ENCODE measurements around the gene ZBTB46.

Gene ZBTB46

GRCh38 chr20:63765902-63766301 is 65.2 kb downstream of the ZBTB46 start:
- DNase-seq = no peak

DNA sequence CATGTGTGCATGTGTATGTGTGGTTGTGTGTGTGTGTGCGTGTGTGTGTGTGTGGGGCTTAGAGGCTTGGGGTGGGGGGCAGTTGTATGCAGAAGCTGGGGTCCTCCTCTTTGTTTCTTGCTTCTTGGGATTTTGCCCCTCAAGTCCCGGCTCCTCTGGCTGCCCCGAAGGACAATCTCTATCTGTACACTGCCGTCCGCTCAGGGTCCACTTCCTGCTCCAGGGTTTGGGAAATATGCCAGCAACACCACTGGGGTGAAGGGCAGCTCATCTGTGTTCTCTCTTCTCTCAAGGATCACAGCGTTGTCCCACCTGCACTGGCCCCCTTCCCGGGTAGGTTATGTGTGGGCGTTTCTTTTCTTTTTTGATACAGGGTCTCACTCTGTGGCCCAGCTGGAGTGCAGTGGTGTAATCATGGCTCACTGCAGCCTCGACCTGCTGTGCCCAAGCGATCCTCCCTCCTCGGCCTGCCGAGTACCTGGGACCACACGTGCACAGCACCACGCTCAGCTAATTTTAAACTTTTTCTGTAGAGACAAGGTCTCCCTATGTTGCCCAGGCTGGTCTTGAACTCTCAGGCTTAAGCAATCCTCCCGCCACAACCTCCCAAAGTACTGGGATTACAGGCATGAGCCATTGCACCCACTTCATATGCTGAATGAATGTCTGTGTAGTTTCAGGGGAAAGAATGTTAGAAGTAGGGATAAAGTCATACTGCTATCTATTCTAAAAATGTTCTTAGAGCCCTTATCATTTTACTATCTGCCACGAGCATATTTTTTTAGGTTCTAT is 65.8 kb downstream of the ZBTB46 start:
- no peak for DNase-seq

DNA sequence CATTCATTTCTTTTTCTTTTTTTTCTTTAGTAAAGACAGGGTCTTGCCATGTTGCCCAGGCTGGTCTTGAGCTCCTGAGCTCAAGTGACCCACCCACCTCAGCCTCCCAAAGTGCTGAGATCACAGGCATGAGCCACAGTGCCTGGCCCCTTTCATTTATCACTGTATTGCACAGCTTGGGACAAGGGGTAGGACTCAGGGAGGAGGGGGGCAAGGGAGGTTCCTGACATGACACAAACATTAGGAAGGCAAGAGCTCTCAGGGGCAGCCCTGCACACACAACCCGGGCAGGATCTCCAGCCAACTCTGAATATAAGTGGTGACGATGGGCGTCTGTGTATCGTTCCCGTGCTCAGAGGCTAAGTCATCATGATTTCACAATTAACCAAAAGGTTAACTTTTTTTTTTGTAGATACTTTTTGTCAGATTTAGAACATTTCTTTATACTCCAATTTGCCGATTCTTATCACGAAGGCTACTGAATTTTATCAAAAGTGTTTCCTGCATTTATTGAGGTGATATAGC is 71.6 kb downstream of the ZBTB46 start:
- DNase-seq = no peak

GRCh38 chr20:63758152-63758551 is 72.9 kb downstream of the ZBTB46 start:
- no peak for DNase-seq

DNA sequence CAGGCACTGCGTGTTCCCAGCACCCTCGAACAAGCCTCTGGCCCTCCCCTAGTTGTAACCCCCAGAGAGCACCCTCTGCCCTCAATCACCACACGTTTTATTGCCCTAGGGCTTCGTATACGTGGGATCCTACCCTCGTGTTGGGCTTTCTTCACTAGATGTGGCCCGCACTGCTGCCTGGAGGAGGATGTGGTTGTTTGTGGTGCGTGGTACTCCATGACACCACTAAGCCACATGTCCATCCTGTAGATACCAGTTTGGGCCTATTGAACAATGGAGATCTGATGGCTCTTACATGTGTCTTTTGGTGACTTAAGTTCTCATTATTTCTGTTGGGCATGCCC is 74.4 kb downstream of the ZBTB46 start:
- DNase-seq = no peak

GRCh38 chr20:63755933-63756647 is 75.0 kb downstream of the ZBTB46 start:
- no peak for DNase-seq

DNA sequence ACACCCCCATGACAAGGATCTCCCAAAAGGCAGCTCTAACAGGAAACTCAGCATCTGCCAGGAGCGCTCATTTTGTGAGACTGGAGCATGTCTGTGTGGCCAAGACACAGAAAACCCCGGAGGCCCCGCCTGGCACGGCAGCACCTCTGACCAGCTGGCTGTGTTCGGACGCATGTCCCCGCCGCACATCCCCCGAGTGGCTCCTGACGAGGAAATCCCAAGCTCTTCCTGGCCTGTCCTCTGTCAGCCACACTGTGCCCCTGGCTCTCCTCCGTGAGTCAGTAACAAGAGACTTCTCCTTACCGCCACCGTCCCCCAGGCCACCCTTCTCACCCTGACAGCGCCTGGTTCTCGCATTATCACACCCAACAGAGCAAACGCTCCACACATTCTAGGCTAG is 77.1 kb downstream of the ZBTB46 start:
- no peak for DNase-seq

DNA sequence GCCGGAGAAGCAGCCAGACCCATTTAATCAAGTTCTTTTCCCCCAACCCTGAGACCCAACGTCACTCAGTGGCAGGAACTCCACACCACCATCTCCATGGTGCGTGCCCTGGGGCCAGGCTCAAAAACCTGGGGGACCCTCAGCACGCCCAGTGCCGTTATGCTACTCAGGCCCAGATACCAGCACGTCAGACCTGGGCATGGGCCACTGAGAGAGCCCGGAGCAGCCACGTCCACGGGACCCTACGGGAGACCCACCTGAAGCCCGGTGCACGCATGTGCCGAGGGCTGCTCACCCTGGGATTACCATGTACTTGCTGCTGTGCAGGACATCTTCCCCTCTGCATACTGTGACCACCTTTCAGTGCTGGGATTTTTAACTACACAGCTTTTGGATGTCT is 77.7 kb downstream of the ZBTB46 start:
- DNase-seq = no peak

DNA sequence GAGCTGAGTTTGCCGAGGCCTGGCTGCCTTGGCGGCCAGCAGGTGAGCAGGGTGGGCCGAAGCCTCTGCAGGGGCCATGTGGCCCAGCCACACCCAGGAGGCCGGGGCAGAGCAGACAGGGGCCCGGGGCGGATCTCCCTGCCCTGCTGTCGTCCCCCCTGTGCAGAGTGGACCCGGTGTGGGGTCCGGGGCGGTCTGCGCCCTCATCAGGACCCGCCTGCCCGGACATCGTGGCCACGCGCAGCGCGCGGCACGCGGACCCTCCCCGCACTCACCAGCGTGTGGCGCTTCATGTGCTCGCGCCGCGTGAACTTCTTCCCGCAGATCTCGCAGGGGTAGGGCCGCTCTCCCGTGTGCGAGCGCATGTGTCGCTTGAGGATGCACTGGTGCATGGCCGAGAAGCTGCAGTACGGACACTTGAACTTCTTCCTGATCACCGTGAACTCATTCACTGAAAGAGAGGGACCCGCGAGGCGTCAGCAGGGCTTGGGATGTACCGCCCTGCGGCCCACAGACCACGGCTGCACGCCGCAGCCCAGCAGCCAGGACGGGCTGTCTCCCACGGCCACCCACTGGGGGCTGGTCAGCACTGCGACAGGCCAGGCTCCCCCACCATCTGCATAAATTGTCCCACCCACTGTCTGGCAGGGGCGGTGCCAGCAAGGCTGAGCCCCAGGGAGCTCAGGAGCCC is 78.5 kb downstream of the ZBTB46 start:
- no peak for DNase-seq

DNA sequence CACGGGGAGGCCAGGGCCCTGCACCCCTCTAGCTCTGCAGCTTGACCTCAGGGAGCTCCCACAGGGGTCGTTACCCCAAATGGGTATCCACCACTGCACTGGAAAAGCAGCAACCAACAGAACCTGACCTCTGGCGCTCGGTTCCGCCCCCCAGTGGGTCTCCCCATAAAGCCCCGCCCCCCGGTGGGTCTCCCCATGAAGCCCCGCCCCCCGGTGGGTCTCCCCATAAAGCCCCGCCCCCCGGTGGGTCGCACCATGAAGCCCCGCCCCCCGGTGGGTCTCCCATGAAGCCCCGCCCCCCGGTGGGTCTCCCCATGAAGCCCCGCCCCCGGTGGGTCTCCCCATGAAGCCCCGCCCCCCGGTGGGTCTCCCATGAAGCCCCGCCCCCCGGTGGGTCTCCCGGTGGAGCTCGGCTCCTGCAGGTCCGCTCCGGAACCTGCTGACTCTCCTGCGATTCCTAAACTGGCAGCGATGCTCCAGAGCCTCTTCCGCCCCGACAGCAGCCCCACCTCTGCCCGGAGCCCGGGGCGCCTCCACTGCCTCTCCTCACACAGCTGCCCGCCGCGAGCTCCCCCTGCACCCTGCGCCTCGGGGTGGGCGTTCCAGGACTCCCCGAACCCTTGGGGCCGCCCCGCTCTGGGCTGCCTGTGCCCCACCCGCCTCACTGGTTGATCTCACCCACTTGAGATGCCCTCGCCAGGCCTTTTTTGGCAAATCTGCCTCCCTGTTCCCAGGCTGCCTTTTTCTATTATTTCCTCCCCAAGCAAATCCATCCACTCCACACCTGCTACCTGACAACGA is 79.4 kb downstream of the ZBTB46 start:
- no peak for DNase-seq

DNA sequence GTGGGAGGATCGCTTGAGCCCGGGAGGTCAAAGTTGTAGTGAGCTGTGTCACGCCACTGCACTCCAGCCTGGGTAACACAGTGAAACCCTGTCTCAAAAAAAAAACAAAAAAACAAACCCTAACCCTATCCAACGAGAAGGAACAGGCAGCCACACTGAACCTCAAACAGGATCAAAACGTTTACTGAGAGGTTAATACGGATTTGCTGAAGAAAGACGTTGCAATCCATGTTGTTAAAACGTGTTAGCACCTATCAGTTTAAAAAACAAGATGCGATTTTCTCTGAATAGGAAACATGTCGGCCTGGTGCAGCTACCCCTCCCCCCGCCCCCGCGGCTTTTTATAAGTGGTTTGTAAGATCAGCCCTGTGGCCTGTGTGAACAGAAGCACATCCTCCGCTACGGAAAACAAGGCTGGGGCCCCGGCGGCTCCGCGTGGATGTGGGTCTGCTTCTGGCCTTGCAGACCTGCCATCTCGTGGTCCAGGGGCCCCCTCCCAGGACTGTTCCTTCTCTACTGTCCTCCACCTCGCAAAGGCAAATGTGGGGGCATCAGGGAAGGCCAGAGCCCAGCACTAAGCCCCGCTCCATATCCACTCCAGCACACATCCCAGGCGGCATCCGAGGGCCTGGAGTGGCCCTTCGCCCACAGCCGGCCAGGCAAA is 80.1 kb downstream of the ZBTB46 start:
- no peak for DNase-seq

GRCh38 chr20:63749597-63750508 is 81.2 kb downstream of the ZBTB46 start:
- DNase-seq = no peak

GRCh38 chr20:63748934-63749270 is 82.2 kb downstream of the ZBTB46 start:
- DNase-seq = no peak

DNA sequence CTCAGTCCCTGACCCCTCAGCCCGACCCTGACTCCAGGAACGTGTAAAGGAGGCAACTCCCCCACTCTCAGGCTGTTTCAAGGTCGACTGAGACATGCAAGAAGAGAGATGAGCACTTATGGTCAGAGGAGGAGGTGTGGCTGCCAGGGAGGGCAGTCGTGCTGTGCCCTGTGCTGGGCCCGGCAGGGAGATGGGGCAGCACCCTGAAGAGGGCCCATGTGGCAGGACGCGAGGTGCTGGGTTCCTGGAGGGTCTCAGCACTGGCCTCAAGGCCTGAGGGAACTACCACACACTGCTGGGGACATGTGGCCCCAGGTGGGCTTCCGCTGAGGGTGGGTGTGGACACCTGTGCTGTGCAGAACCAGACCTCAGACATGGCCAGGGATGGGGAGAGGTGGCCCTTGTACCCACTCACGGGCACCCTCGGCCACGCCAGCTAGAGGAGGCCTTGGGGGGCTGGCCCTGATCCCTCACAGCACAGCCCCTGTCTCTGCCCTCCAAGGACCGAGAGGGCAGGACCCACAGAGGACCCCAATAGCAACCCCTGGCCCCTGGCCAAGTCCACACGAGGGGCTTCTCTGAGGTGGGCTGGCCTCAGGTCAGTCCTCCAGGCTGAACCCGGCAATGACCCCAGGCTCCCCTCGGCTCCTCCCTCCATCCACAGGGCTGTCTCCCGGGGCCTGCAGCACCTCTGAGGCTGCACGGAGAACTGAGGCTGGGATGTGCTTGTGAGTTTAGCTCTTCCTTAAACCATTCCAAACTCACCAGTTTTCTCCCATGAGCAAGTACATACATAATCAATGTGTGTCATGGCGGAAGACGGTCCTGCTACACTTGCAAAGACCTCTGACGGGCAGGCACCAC is 82.8 kb downstream of the ZBTB46 start:
- DNase-seq = no peak

GRCh38 chr20:63747622-63748069 is 83.4 kb downstream of the ZBTB46 start:
- DNase-seq = no peak

DNA sequence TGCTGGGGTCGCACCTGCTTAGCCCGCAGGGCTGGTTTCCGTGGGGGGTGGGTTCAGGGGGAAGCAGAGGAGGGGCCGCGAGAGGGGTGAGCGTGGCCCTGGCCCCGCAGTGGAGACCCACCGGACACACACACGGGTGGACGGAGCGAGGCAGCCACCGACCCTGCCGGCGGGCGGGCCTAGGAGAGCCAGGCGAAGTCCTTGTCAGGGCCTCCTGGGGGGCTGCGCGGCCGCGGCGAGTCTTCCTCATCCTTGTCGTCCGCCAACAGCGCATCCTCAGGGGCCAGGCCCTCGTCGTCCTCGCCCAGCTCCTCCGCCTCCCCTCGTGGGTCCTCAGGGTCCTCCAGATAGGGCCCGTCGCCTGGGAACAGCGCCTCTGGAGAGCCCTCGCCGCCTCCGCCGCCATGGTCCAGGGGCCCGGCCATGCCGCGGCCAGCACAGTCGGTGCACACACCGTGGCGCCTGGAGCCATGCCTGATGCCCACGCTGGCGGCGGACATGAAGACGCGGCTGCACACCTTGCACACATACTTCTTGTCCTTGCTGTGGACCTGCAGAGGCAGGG is 84.2 kb downstream of the ZBTB46 start:
- no peak for DNase-seq

- DNase-seq = no peak
These were observed 84.9 kb downstream of the ZBTB46 start for GRCh38 chr20:63745961-63746731.

GRCh38 chr20:63745424-63745805 is 85.6 kb downstream of the ZBTB46 start:
- DNase-seq = no peak
